Activated effector memory CD4-positive, alpha-beta T cell treated with anti-CD3 and anti-CD28 coated beads, Interleukin-2, amount 50 U/mL, for 16 hours (primary cell): ENCODE results near the gene ZCCHC4.

ENCODE experiments used
- DNase-seq: peaks from one replicate; pipeline ENCODE4 v3.0.0-alpha.2; 2020

Gene ZCCHC4

GRCh38 chr4:25312496-25313200 lies at the start of gene ZCCHC4:
Gene ZCCHC4, plus strand, starts transcription at chr4:25312774. Its CDS starts 36 bp downstream, at chr4:25312810.
- peak; percentile 96 for DNase-seq

GRCh38 chr4:25271866-25272265 lies 40.7 kb upstream of the ZCCHC4 start:
- no peak for DNase-seq

- no peak for DNase-seq
These were observed 32.4 kb upstream of the ZCCHC4 start for GRCh38 chr4:25280210-25280609.

DNA sequence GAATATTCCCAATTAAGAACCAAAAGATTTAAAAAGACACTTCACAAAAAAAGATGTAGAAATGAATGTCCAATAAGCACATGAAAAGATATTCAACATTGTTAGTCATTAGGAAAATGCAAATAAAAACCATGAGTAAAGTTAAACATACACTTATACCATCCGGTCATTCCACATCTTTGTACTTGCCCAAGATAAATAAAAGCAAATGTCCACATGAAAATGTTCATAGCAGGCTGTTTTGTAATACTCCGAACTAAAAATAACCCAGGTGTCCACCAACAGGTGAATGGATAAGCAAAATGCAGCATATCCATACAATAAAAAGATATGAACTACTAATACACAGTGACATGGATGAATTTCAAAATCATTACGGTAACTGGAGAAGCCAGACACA lies 28.6 kb upstream of the ZCCHC4 start:
- DNase-seq = no peak

DNA sequence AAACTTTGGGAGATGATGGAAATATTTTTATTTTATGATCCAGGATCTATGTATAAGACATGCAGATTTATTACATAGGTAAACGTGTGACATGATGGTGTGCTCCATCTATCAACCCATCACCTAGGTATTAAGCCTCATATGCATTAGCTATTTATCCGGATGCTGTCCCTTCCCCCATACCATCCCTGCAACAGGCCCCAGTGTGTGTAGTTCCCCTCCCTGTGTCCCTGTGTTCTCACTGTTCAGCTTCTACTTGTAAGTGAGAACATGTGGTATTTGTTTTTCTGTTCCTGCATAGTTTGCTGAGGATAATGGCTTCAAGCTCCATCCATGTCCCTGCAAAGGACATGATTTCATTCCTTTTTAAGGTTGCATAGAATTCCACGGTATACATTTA lies 28.1 kb upstream of the ZCCHC4 start:
- DNase-seq = no peak

- DNase-seq = no peak
These were observed 22.0 kb upstream of the ZCCHC4 start for GRCh38 chr4:25290490-25291067.

GRCh38 chr4:25291158-25291733 lies 21.3 kb upstream of the ZCCHC4 start:
- DNase-seq = no peak

DNA sequence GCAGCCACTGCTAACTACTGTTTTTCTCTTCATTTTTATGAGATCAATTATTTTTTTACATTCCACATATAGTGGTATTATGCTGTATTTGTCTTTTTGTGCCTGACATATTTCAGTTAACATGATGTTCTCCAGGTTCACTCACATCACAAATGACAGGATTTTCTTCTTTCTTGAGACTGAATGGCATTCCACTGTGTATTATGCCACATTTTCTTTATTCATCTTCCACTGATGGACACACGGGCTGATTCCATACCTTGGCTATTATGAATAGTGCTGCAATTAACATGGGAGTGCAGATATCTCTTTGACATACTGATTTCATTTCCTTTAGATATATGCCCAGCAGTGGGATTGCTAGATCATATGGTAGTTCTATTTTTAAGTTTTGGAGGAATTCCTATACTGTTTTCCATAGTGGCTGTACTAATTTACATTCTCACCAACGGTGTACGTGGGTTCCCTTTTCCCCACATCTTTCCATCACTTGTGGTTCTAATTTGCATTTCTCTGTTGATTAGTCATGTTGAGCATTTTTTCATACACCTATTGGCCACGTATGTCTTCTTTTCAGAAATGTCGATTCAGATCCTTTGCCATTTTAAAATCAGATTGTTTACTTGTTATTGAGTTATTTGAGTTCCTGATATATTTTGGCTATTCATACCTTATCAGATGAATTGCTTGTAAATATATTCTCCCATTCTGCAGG lies 14.9 kb upstream of the ZCCHC4 start:
- no peak for DNase-seq

- no peak for DNase-seq
These were observed 12.9 kb upstream of the ZCCHC4 start for GRCh38 chr4:25299476-25300203.

DNA sequence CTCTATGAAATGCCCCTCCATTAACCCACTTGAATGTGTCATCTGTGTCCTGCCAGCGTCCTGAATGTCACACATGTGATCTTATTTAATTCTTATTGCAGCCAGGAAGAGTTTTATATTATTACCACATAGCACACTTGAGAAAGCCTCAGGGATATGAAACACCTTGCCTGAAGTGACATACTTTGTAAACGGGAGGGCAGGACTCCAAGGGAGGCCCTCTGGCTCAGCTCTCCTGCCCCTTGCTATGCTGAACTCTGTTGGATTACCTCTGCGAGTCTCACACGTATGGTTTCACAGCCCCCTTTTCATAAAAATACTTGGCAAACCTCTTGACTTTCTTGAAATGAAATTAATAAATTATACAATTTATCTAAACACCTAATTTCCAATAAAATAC lies 11.1 kb upstream of the ZCCHC4 start:
- no peak for DNase-seq

GRCh38 chr4:25302626-25303025 lies 9.9 kb upstream of the ZCCHC4 start:
- no peak for DNase-seq

DNA sequence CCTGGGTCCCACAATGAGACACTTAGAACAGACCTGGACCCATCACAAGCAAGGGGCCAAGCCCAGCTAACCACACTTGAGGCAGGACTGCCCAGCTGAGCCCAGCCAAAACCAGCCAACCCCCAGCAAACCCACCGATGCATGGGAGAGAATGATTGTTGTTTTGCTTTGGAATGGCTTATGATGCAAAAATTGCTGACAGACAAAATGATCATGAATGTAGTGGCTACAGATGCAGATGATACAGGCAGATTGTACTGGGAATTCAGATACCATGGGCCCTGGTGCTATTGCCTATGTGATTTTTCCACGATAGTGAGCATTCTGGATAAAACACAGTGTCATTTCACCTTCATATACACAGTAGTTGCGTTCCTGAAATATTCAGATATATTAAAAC lies 9.0 kb upstream of the ZCCHC4 start:
- DNase-seq = no peak

DNA sequence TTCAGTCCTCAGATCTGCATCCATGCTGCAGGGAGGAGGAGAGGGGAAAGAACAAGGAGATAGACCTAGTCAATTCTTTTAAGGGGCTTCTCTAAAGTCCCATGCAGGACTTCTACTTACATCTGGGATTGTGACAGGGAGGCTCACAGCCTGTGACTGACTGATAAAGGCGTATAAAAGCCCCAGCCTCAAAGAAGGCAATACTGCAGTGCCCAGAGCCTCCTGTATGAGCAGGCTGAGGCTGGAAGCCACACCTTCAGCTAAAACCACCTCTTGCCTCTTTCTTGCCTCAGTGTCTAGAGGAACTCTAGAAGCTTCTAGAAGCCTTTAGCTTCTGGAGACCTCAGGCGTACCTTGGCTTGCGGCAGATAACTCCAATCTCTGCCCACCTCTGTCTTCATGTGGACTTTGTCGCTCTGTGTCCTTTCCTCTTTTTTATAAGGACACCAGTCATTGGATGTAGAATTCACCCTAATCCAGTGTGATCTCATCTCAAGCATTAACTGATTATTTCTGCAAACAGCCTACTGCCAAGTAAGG lies 6.0 kb upstream of the ZCCHC4 start:
- DNase-seq = no peak

DNA sequence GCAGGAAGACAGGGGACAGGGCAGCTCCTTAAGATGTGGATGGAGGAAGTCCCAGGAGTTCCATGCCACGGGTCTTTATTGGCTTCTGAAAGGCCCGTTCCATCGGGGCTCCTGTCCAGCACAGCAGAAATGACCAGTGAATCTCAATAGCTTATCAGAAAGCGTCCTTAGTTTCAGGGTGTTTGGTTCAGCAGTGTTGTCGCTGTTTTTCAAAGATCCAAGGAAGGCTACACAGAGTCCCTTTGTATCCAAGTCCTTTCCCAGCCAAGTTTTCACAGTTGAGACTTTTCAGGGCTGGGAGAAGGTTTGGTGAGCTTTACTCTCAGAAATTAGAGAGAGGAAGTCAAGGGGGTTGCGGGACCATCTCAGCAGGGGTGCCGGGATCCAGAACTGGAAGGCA lies 5.0 kb upstream of the ZCCHC4 start:
- DNase-seq = no peak

GRCh38 chr4:25308306-25308705 lies 4.3 kb upstream of the ZCCHC4 start:
- no peak for DNase-seq

DNA sequence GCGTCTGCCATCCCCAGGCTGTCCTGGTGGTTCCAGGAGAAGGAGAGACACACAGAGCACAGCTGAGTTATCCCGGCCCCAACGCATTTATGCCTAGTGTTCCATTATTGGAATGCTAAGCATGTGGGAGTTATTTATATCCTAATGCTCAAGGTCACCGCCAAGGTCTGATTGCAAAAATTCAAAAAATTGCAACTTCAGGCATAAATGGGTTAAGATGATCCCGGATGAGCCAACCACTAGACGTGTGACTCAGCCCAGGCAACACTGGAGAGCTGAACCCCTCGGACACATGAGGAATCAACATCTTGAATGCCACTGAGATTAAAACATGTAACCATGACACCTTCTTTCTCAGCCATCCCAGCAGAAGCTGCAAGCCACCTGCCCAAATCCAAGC lies 3.8 kb upstream of the ZCCHC4 start:
- no peak for DNase-seq

DNA sequence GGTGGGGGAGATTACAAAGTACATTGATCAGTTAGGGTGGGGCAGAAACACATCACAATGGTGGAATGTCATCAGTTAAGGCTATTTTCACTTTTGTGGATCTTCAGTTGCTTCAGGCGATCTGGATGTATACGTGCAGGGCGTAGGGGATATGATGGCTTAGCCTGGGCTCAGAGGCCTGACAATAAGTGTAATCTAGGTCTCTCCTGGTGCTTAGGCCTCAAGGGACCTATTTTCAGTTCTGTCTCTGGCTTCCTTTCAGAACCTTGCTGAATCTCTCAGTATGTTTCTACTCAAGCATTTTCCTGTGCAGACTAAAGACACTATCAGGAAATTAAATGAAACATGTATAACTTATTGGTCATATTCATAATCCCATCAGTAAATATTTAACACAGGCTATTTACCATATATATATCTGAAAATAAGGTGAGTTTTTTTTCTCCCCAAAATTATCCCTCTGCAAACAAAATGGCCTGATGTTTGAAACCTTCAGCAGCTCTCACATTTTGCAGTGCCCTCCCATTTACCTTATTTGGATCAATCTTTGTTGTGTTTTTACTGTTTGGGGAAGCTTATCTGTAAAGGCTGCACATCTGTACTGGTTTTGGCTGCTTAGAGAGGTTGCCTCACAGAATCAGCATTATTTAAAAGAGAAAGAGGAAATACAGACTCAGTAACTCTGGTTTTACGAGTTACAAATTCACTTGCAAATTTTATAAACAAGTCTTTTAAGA lies 2.3 kb upstream of the ZCCHC4 start:
- DNase-seq = no peak

GRCh38 chr4:25310803-25311166 lies 1.8 kb upstream of the ZCCHC4 start:
- DNase-seq = no peak

DNA sequence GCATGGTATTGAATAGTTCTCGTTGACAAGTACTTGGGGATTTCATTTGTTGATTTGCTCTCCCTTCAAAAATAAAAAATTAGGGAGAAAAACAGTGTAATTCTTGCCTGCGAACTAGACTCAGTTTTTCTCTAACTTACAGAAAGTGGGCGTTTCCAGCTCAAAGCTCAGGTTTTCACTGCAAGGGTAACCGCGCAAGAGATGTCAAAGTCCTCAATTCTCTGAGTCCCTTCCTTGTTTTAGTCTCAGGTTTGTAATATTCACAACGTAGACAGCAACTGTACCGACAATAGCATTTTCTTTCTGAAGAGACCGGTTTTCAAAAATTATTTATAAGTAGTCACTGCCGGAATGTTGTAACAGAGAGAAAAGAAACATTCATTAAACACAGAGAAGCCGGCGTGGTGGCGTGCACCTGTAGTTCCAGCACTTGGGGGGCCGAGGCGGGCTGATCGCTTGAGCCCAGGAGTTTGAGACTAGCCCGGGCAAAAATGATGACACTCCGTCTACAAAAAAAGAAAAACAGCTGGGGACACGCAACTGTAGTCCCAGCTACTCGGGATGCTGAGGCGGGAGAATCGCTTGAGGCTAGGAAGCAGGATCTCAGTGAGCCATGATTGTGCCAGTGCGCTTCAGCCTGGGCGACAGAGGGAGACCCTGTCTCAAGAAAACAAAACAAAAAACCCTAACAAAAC lies 774 bp downstream of the ZCCHC4 start:
- no peak for DNase-seq

DNA sequence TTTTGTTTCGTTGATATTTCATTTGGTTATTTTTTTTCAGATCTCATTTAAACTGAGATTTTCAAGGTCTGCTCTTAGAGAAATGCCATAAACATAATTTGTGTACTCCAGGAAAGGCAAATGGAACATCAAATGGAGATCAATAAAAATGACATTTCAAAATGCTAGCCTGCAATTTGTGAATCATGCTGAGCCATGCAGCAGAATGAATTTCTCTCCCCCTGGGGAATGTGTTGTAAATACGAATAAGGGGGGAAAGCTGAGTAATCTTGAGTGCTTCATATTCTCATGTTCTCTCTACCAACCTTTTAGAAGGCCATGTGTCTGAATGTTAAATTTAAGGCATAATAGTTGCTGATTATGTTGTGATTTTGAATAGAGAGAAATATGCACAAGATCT lies 7.8 kb downstream of the ZCCHC4 start:
- DNase-seq = no peak

GRCh38 chr4:25320773-25321172 lies 8.2 kb downstream of the ZCCHC4 start:
- no peak for DNase-seq

DNA sequence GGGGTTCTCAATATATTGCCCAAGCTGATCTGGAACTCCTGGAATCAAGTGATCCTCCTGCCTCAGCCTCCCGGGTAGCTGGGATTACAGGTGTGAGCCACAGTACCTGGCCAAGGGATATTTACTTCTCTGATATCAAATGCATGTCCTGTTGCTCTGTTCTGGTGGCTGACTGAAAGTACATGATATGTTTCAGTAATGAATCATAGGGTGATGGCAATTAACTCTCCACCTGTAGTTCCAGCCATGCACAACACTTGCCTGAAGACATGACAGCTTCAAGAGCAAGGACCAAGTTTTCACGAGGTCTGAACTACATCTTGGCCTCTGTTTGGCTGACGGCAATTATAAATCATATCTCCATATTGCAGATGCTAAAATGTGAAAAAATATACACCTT lies 9.1 kb downstream of the ZCCHC4 start:
- no peak for DNase-seq
